Ascending aorta (tissue), 2 donors: ENCODE results near the gene NR1I2. TPM values are rescaled to one million over a fixed set of nuclear protein-coding genes. Genes with fewer than 3 reads are reported as not detected.

Experiments used
- DNase-seq, 2 donors: peaks; one replicate each; pipeline ENCODE4 v3.0.0-alpha.2; 2019; ENCODE audit warnings: low spot score in 2 of 2
- H3K27ac ChIP-seq, 2 donors: fragments of 200-600 bp; sonication (generic); one replicate each; pipeline ENCODE4 v1.5.1; 2016 to 2017; ENCODE audit warnings: mild to moderate bottlenecking in 1 of 2
- H3K27me3 ChIP-seq: fragments of 200-600 bp; sonication (generic); one replicate; pipeline ENCODE4 v1.5.1; 2017
- H3K36me3 ChIP-seq, 2 donors: fragments of 200-600 bp; sonication (generic); one replicate each; pipeline ENCODE4 v1.5.1; 2016
- H3K4me1 ChIP-seq, 2 donors: fragments of 200-600 bp; sonication (generic); one replicate each; pipeline ENCODE4 v1.5.1; 2016 to 2017; ENCODE audit warnings: mild to moderate bottlenecking in 1 of 2
- H3K4me3 ChIP-seq, 2 donors: fragments of 200-600 bp; sonication (generic); one replicate each; pipeline ENCODE4 v1.5.1; 2016 to 2017; ENCODE audit warnings: mild to moderate bottlenecking in 1 of 2
- H3K9me3 ChIP-seq, 2 donors: fragments of 200-600 bp; sonication (generic); one replicate each; pipeline ENCODE4 v1.5.1; 2016
- CTCF ChIP-seq, 3 experiments: fragments of 200-600 bp in 2 of 3; fragments of 450-650 bp in 1 of 3; sonication (generic) in 2 of 3; IDR thresholded peaks; one replicate each; pipeline ENCODE4 v1.5.1; 2016 to 2019; ENCODE audit warnings: antibody characterized with exemption in 3 of 3, mild to moderate bottlenecking in 1 of 3, moderate library complexity in 1 of 3
- intact Hi-C: fragments of 100-400 bp; cut with DNase I; formaldehyde crosslinking; loops from one replicate; pipeline ENCODE4 v1.15.1; 2023
- total RNA-seq: library from RNA; depleted of rRNA; stranded (reverse); fragments of >200 nt; gene quantifications from one replicate; pipeline ENCODE4 v1.1.0, GENCODE V29; 2016

Gene NR1I2
- total RNA-seq, 1 donor from 2014 or later: not detected

- H3K4me1 ChIP-seq: peaks cover 0 to 7% of the 10 kb centered on the region in 2 donors
- intact Hi-C loops: no loop called here
- H3K9me3 ChIP-seq: no peaks in the 10 kb centered on the region
- DNase-seq: no peak
- no peak overlapping the region for H3K27ac ChIP-seq
- no peaks in the 10 kb centered on the region for H3K36me3 ChIP-seq
- no peak for TF ChIP-seq CTCF (IDR thresholded peaks at IDR 0.05)
- no peaks in the 10 kb centered on the region for H3K27me3 ChIP-seq
- no peak overlapping the region for H3K4me3 ChIP-seq
Measured at GRCh38 chr3:119812491-119813058, 30.7 kb downstream of the NR1I2 start.

GRCh38 chr3:119815716-119816115 lies 33.8 kb downstream of the NR1I2 start:
- H3K4me3 ChIP-seq: no peak overlapping the region
- no peak for TF ChIP-seq CTCF (IDR thresholded peaks at IDR 0.05)
- no peak overlapping the region for H3K27ac ChIP-seq
- intact Hi-C loops: no loop called here
- no peaks in the 10 kb centered on the region for H3K27me3 ChIP-seq
- no peaks in the 10 kb centered on the region for H3K4me1 ChIP-seq
- no peaks in the 10 kb centered on the region for H3K36me3 ChIP-seq
- H3K9me3 ChIP-seq: no peaks in the 10 kb centered on the region
- DNase-seq: no peak

GRCh38 chr3:119817071-119817470 lies 35.2 kb downstream of the NR1I2 start:
- H3K4me1 ChIP-seq: no peaks in the 10 kb centered on the region
- H3K9me3 ChIP-seq: no peaks in the 10 kb centered on the region
- H3K27ac ChIP-seq: no peak overlapping the region
- H3K4me3 ChIP-seq: no peak overlapping the region
- H3K27me3 ChIP-seq: no peaks in the 10 kb centered on the region
- intact Hi-C loops: no loop called here
- DNase-seq: no peak
- no peaks in the 10 kb centered on the region for H3K36me3 ChIP-seq
- TF ChIP-seq CTCF (IDR thresholded peaks at IDR 0.05): no peak

- H3K4me1 ChIP-seq: no peaks in the 10 kb centered on the region
- H3K36me3 ChIP-seq: no peaks in the 10 kb centered on the region
- intact Hi-C loops: no loop called here
- TF ChIP-seq CTCF (IDR thresholded peaks at IDR 0.05): no peak
- H3K9me3 ChIP-seq: no peaks in the 10 kb centered on the region
- no peak overlapping the region for H3K4me3 ChIP-seq
- H3K27ac ChIP-seq: no peak overlapping the region
- no peak for DNase-seq
- H3K27me3 ChIP-seq: no peaks in the 10 kb centered on the region
Measured at GRCh38 chr3:119817583-119818363, 35.9 kb downstream of the NR1I2 start.

- DNase-seq: no peak
- Histone ChIP-seq H3K4me1 (no peaks in the 10 kb centered on the region), H3K27ac (no peak overlapping the region), H3K36me3 (no peaks in the 10 kb centered on the region), H3K27me3 (no peaks in the 10 kb centered on the region), H3K4me3 (no peak overlapping the region), H3K9me3 (no peaks in the 10 kb centered on the region)
- intact Hi-C loops: no loop called here
- no peak for TF ChIP-seq CTCF (IDR thresholded peaks at IDR 0.05)
Measured at GRCh38 chr3:119818937-119819336, 37.0 kb downstream of the NR1I2 start.
